GM18511 (cell line): Measurements from ENCODE around the gene PGA5.

Experiments used
- ATAC-seq: cut with Tn5 transposase; IDR thresholded peaks from one replicate; pipeline ENCODE4 v1.9.1; 2021; ENCODE audit warnings: mild to moderate bottlenecking, moderate library complexity; ENCODE audit not compliant: unreplicated experiment

PGA5 gene

DNA sequence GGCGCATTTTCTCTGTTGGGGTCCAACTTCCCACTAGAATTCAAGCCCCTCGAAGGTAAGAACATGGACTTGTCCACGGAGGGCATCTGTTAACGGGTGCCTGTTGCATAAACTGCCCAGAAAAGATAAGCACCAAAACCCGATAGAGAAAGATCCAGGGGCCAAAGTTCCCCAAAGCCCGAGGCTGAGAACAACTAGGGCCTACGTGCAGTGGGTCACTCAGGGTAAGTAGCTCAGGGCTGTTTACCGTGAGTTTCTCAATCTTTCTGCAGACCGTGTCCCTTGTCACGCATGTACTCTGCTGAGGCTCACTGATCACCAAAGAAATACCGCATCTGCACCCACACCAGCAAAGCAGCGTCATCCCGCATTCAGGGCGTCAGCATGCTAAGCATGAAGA is 24.4 kb downstream of the PGA5 start:
- ATAC-seq, result no peak

DNA sequence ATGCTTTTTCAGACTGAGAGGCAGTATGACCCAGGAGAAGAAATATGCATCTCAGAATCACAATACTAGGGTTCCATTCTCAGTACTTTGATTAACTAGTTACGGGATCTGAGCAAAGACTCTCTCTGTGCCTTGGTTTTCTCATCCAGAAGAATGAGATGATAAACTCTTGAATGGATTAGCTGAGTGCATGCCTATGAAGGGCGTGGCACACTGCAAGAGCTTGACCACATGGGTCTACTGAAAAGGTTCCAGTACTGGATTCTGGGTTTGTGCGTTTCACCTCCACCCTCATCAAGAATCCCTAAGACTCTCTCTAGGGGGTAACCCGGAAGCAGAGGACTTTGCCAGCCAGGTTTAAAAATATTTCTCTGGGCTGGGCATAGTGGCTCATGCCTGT is 25.6 kb downstream of the PGA5 start:
- ATAC-seq, result no peak

DNA sequence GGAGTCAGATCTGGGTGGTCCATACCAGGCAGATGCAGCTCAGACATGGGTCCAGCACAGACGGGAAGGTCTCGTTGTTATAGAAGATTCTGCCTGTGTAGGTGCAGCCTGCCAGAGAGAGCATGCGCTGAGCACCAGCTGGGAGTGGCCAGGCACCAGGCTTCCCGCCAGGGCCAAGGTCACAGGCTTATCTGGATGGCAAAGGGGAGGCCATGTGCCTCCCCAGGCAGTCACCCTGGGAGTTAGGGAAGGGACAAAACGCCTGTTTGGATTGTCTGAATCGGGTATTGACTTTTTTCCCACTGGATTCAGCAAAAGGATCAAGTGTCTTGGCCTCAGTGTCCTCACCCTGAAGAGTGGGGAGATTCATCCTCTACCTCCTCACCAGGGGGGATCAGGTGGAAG is 26.5 kb downstream of the PGA5 start:
- no peak for ATAC-seq

- ATAC-seq, result no peak
These were observed 27.7 kb downstream of the PGA5 start for GRCh38 chr11:61268588-61269250.

DNA sequence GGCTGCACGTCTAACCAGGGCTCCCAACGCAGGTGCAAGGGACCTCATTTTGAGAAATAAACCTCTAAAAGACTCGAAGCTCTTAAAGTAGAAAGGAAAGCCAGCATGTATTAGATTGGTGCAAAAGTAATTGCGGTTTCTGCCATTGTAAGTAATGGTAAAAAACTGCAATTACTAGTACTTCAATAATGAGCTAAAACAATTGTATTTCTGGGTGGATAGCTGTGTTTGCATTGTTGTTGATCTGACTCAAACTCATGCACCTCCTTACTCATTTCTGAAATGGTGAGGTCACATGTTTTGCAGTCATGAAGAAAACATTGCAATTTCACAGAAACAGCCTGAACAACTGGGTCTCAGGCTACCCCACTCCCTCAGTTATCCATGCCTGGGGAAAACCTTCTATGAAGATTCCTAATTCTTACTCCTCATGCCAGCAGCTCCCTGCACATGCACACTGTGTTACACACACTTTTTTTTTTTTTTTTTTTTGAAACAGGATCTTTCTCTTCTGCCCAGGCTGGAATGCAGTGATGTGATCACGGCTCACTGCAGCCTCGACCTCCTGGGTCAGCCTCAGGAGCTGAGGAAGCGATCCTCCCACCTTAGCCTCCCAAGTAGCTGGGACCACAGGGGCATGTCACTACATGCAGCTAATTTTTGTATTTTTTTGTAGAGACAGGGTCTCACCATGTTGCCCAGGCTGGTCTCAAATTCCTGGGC is 29.5 kb downstream of the PGA5 start:
- ATAC-seq, result no peak

DNA sequence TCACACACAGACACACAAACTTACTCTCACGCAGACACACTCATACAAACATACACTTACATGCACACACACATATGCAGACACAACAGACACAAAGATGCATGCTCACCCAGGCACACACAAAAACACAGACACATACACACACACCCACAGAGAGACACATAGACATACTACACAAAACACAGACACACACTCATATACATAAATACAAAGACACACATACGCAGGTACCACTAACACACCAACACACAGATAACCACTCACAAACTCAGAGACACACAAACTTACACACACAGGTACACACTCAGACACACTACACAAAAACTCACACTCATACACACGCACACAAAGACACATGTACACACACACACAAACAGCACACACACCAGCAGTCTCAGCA is 31.8 kb downstream of the PGA5 start:
- no peak for ATAC-seq

DNA sequence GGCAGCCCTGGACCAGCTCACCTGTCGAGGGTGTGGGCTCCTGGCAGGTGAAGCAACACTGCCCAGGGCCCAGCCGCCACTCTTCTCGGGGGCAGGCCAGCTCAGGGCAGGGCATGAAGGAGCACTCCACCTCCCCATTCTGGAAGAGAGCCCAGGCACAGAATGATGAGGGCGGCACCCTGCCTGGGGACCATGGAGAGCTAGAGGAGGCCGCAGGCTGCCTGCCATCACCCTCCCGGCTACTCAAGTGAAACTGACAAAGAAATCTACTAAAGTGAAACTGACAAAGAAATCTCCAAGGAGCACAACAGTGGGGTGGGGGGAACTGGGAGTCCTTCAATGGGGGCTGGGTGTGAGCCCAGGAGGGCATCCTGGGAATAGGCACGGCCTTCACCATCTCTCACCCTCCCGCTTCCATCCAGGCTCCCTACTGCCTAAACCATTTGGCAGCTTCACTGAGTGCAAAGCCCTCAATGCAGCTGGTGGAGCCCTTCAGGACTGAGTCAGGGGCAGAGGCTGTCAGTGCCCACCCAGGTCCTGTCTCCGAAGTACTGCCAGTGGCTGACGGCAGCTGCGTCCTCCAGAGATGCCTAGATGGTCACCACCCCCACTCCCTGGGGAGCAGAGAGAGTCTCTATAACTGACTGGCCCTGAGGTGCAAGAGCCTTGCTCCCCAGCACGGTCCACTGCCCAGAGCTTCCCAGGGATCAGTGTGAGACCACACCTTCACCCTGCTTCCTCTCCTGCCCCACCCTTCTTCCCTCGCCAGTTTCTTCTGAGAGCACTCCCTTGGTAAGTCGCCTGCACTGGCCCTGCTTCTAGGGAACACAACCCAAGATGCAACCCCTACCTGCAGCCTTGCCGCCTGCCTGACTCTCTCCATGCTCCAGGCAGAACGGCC is 32.5 kb downstream of the PGA5 start:
- ATAC-seq, result no peak

GRCh38 chr11:61274084-61274483 is 33.1 kb downstream of the PGA5 start:
- ATAC-seq, result no peak

DNA sequence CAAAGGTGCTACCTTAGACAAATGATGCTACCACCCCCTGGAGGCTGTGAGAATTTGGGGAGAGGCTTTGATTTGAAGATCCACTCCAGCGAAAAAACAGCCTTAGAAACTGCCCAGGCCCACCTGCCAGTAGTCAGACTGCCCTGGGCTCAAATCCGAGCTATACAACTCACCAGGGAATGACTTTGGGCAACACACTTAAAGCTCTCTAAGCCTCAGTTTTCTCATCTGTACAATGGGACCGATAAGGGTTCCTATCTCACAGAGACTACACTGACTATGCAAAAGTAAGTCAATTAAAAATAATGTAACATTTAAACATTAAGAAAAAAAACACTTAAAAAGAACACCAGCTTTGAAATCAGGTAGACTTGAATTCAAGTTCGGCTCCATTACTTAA is 34.2 kb downstream of the PGA5 start:
- no peak for ATAC-seq

- no peak for ATAC-seq
These were observed 36.4 kb downstream of the PGA5 start for GRCh38 chr11:61277186-61278000.

- ATAC-seq, result no peak
These were observed 37.1 kb downstream of the PGA5 start for GRCh38 chr11:61278001-61278470.

DNA sequence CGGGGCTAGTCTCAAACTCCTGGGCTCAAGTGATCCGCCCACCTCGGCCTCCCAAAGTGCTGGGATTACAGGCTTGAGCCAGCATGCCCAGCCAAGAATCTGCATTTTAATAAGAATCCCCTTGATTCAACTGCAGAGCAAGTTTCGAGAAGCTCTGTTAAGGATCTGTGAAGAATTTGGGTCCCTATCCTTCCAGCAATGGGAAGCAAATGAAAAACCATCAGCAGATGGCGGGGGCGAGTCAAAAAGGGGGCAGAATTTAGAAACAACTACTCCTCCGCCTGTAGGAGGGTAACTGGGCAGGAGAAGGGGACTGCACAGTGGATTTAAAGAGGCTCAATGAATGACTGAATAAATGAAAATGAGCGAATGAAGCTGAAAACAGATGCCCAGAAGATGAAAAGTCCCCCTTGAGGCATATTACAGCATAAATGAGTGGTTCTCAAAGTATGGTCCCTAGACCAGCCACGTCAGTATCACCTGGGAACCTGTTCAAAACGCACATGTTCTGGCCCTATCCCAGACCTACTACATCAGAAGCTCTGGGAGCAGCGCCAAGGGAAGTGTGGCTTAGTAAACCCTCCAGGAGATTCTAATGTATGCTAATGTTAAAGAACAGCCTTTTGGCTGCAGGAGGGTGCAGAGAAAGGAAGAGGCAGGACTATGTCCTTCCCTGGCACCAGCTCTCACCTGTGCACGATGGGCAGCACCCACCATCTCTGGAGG is 39.1 kb downstream of the PGA5 start:
- ATAC-seq, result no peak

GRCh38 chr11:61280883-61281580 is 40.1 kb downstream of the PGA5 start:
- ATAC-seq, result no peak

GRCh38 chr11:61281581-61282250 is 40.7 kb downstream of the PGA5 start:
- no peak for ATAC-seq

- no peak for ATAC-seq
These were observed 42.6 kb downstream of the PGA5 start for GRCh38 chr11:61283613-61284012.

- no peak for ATAC-seq
These were observed 46.5 kb downstream of the PGA5 start for GRCh38 chr11:61287338-61287977.

GRCh38 chr11:61290905-61291690 is 50.1 kb downstream of the PGA5 start:
- ATAC-seq, result no peak

- no peak for ATAC-seq
These were observed 51.4 kb downstream of the PGA5 start for GRCh38 chr11:61292356-61292755.
